ENCODE results near the gene FN3KRP.

Gene FN3KRP

DNA sequence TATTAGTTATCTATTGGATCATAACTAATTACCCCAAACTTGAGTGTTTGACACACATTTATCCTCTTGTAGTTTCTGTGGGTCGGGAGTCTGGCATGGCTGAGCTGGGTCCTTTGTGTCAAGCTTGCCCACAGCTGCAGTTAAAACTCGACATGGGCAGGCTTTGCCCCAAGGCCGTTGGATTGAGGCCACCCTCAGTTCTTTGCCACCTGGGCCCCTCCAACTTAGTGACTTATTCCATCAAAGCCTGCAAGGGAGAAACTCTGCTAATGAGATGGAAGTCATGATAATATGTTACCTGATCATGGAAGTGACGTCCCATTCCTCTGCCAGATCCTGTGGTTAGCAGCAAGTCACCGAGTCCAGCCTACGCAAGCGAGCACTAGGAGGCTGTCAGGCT lies 52.5 kb downstream of the FN3KRP start:
- TF ChIP-seq REST (IDR thresholded peaks at IDR 0.05; ENCODE audit: insufficient read depth in 1 of 2, low read depth in 2 of 2, low read length in 2 of 2) (no peak), SIN3A (IDR thresholded peaks at IDR 0.05; ENCODE audit: borderline replicate concordance, insufficient read depth, low read length) (no peak), POLR2AphosphoS5 (IDR thresholded peaks at IDR 0.05; ENCODE audit: low read depth, low read length) (no peak), FOXP2 (optimal IDR thresholded peaks at IDR 0.05; ENCODE audit: borderline replicate concordance, extremely low read depth, extremely low read length, insufficient read depth) (no peak), TAF1 (IDR thresholded peaks at IDR 0.05; ENCODE audit: borderline replicate concordance, insufficient read depth, low read length) (no peak)

DNA sequence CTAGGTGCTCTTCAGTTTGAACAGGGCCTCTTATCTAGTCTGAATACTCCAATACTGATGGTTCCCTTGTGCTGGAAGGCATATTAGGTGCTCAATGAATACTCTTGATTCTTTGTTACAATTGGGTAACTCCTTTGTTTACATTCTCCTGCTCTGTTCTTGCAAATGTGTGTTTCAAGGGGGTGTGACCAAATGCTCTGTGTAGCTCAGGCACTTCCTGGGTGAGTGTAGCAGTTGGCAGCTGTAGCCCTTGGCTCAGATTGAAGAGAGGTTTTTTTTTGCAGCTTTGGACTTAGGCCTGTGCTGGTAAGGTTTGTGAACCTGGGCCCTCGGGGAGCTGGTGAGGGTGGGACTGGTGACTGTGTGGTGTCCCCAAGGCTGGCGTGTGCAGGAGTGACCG lies 55.5 kb downstream of the FN3KRP start:
- TF ChIP-seq TAF1 (IDR thresholded peaks at IDR 0.05; ENCODE audit: borderline replicate concordance, insufficient read depth, low read length) (no peak), REST (IDR thresholded peaks at IDR 0.05; ENCODE audit: insufficient read depth in 1 of 2, low read depth in 2 of 2, low read length in 2 of 2) (no peak), SIN3A (IDR thresholded peaks at IDR 0.05; ENCODE audit: borderline replicate concordance, insufficient read depth, low read length) (no peak)

DNA sequence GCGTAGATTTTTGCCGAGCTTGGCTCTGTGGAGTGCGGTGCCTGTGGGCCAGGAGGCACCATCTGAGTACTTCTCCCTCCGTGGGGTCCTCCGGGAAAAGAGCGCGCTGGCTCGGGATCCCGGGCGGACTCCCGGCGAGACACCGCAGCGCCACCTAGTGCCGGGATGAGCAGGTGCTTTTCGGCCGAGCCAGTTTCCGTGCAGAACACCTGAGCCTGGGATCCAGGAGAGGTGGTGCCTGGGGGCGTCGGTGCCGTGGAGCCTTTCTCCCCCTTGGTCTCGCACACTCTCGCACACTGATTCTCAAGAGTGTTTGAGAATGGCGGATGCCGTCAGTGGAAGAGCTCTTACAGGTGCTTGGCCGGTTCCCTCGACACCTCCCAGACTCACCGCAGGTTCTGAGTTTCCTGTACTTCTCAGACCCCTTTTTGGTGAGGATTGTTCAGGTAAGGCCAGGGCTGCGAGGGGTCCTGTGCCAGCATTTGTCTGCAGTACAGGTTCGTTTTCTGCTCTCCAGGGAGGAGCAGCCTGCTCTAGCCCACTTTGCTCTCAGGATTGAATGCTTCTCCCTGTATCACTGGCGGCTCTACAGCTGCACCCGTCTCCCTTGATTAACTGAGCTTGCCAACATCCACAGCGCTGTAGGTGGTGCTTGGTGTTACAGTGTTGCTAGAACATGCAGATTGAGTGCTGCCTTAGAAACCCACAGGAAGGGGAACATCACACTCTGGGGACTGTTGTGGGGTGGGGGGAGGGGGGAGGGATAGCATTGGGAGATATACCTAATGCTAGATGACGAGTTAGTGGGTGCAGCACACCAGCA lies 58.7 kb downstream of the FN3KRP start:
- TF ChIP-seq POLR2AphosphoS5 (IDR thresholded peaks at IDR 0.05; ENCODE audit: low read depth, low read length) = no peak
- TF ChIP-seq FOXP2 (optimal IDR thresholded peaks at IDR 0.05; ENCODE audit: borderline replicate concordance, extremely low read depth, extremely low read length, insufficient read depth) = peak; percentile 66
- TF ChIP-seq TAF1 (IDR thresholded peaks at IDR 0.05; ENCODE audit: borderline replicate concordance, insufficient read depth, low read length) = no peak

- TF ChIP-seq TAF1 (IDR thresholded peaks at IDR 0.05; ENCODE audit: borderline replicate concordance, insufficient read depth, low read length) (no peak), SIN3A (IDR thresholded peaks at IDR 0.05; ENCODE audit: borderline replicate concordance, insufficient read depth, low read length) (no peak), REST (IDR thresholded peaks at IDR 0.05; ENCODE audit: insufficient read depth in 1 of 2, low read depth in 2 of 2, low read length in 2 of 2) (no peak), POLR2AphosphoS5 (IDR thresholded peaks at IDR 0.05; ENCODE audit: low read depth, low read length) (no peak), FOXP2 (optimal IDR thresholded peaks at IDR 0.05; ENCODE audit: borderline replicate concordance, extremely low read depth, extremely low read length, insufficient read depth) (no peak)
These were observed 59.9 kb downstream of the FN3KRP start for GRCh38 chr17:82776454-82776853.
